ENCODE measurements around the gene JOSD1. TPM values are rescaled to one million over a fixed set of nuclear protein-coding genes. Genes with fewer than 3 reads are reported as not detected.

JOSD1 gene
- total and polyA plus RNA-seq, 12 donors: 9.6 to 37.3 (median 21.8) TPM

GRCh38 chr22:38709306-38709705 lies 8.6 kb upstream of the JOSD1 start:
- TF ChIP-seq CTCF (IDR thresholded peaks at IDR 0.05): no peak
- Histone ChIP-seq H3K4me3 (no peak overlapping the region), H3K4me1 (peaks cover 10 to 76% (median 68%) of the 10 kb centered on the region in 9 donors), H3K36me3 (peaks cover 0 to 39% (median 7%) of the 10 kb centered on the region in 9 donors), H3K9me3 (no peaks in the 10 kb centered on the region), H3K27me3 (no peaks in the 10 kb centered on the region), H3K27ac (peak overlapping the region in 4 of 10 donors; percentile 9 to 38 (median 28))
- no peak for DNase-seq
- ATAC-seq: no peak
- 64 to 74% methylated on average over 3 of the region's 3 CpGs for WGBS, 2 donors
- intact Hi-C loops (cut with DNase I): loop anchor here in 3 of 10 donors (5.0 to 10.0 kb wide), 3 partner anchors 43 to 205 kb away; partner anchors contain the start of genes DDX17 (in 1 of the 3) and SUN2 (in 1 of the 3)

- H3K4me3 ChIP-seq: peak overlapping the region in 1 of 10 donors; percentile 94
- intact Hi-C loops (cut with DNase I): loop anchor here in 4 of 10 donors (1.0 to 10.0 kb wide), 4 partner anchors 44 to 203 kb away; partner anchors contain the start of genes SUN2 (in 2 of the 4) and DDX17 (in 1 of the 4)
Measured at GRCh38 chr22:38707984-38708383, 7.2 kb upstream of the JOSD1 start.

GRCh38 chr22:38707346-38707745 lies 6.6 kb upstream of the JOSD1 start:
- Histone ChIP-seq H3K4me1 (peaks cover 8 to 57% (median 49%) of the 10 kb centered on the region in 9 donors), H3K36me3 (peaks cover 0 to 34% (median 7%) of the 10 kb centered on the region in 9 donors), H3K27ac (peak overlapping the region in 5 of 10 donors; percentile 95 to 98 (median 97)), H3K27me3 (no peaks in the 10 kb centered on the region), H3K4me3 (peak overlapping the region in 9 of 10 donors; percentile 74 to 98 (median 94)), H3K9me3 (no peaks in the 10 kb centered on the region)
- 40 to 67% methylated on average over 2 of the region's 2 CpGs for WGBS, 2 donors
- intact Hi-C loops (cut with DNase I): loop anchor here in 4 of 10 donors (1.0 to 10.0 kb wide), 4 partner anchors 45 to 203 kb away; partner anchors contain the start of genes SUN2 (in 2 of the 4) and DDX17 (in 1 of the 4)
- ATAC-seq (no peak), DNase-seq (no peak)
- no peak for TF ChIP-seq CTCF (IDR thresholded peaks at IDR 0.05)

More at GRCh38 chr22:38707984-38708383, 7.2 kb upstream of the JOSD1 start:
- no peak for ATAC-seq
- no peaks in the 10 kb centered on the region for H3K9me3 ChIP-seq
- DNase-seq: no peak
- peaks cover 8 to 64% (median 56%) of the 10 kb centered on the region in 9 donors for H3K4me1 ChIP-seq
- H3K27me3 ChIP-seq: no peaks in the 10 kb centered on the region
- peaks cover 0 to 38% (median 7%) of the 10 kb centered on the region in 9 donors for H3K36me3 ChIP-seq
- WGBS, 2 donors: 91 to 94% methylated on average over 3 of the region's 3 CpGs
- peak overlapping the region in 1 of 10 donors; percentile 98 for H3K27ac ChIP-seq
- no peak for TF ChIP-seq CTCF (IDR thresholded peaks at IDR 0.05)

GRCh38 chr22:38706901-38707195 lies 6.1 kb upstream of the JOSD1 start:
- TF ChIP-seq CTCF (IDR thresholded peaks at IDR 0.05): no peak
- peak overlapping the region; percentile 74 to 98 (median 88) for H3K4me3 ChIP-seq
- H3K36me3 ChIP-seq: peaks cover 0 to 31% (median 7%) of the 10 kb centered on the region in 9 donors
- peak overlapping the region in 9 of 10 donors; percentile 86 to 98 (median 95) for H3K27ac ChIP-seq
- no peaks in the 10 kb centered on the region for H3K27me3 ChIP-seq
- DNase-seq (no peak), ATAC-seq (no peak)
- intact Hi-C loops (cut with DNase I): loop anchor here in 4 of 10 donors (1.0 to 10.0 kb wide), 4 partner anchors 45 to 202 kb away; partner anchors contain the start of genes SUN2 (in 2 of the 4) and DDX17 (in 1 of the 4)
- whole genome bisulfite sequencing, 2 donors: 3 to 10% methylated on average over 4 of the region's 4 CpGs
- no peaks in the 10 kb centered on the region for H3K9me3 ChIP-seq
- H3K4me1 ChIP-seq: peaks cover 8 to 53% (median 45%) of the 10 kb centered on the region in 9 donors

Measured in heart right ventricle (tissue), 16 donors.